Kasumi-1 (cell line): ENCODE data around the gene MBOAT2.
A peak's percentile ranks its signal among the peaks of the same experiment; 100 is the strongest.
"Not testable (repeated sequence)": the region's sequence is repeated elsewhere in the genome, so short reads cannot be mapped to it uniquely, and the experiment has no call there.

ENCODE experiments used
- DNase-seq, 2 experiments: peaks; one replicate each; lab custom pipeline; 2025; lab: John Stamatoyannopoulos, UW

MBOAT2 gene, protein sequence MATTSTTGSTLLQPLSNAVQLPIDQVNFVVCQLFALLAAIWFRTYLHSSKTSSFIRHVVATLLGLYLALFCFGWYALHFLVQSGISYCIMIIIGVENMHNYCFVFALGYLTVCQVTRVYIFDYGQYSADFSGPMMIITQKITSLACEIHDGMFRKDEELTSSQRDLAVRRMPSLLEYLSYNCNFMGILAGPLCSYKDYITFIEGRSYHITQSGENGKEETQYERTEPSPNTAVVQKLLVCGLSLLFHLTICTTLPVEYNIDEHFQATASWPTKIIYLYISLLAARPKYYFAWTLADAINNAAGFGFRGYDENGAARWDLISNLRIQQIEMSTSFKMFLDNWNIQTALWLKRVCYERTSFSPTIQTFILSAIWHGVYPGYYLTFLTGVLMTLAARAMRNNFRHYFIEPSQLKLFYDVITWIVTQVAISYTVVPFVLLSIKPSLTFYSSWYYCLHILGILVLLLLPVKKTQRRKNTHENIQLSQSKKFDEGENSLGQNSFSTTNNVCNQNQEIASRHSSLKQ

DNA sequence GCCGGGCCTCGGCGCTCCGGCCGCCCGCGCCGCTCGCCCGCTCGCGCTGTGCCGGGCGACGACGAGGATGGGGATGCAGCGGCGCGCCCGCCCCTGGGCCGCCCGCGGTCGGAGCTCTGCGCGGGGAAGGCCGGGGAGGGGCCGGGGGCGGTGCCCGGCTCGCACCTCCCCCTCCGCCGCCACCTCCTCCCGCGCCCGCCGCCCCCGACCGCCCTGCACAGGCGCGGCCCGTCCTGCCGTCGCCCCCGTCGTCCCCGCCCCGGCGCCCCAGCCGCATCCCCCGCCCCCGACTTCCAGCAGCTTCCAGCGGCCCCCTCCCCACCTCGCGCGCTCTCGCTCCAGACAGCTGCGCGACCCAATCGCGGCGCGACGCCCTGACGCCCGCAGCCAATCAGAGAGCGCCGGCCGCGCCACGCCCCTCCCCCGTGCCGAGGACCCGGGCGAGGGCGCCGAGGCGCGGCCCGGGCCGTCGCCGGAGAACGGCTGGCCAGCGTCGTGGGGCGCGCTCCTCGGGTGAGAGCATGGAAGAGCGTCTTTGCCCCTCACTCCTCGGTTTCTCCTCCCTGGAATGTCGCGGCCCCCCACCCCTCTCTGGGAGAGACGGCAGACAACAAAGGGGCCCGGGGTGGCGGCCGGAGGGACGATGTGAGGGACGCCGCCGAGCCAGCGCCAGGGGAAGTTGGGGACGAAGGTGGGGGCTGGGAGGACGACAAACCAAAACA lies at the start of gene MBOAT2:
Gene MBOAT2, minus strand, starts transcription at position 69 of the 722 bp plus-strand sequence. CDS start 70 bp downstream, outside the sequence.
- peak; percentile 83 to 87 for DNase-seq

- no peak for DNase-seq
Measured at GRCh38 chr2:9052821-9053533, 49.5 kb upstream of the MBOAT2 start.

DNA sequence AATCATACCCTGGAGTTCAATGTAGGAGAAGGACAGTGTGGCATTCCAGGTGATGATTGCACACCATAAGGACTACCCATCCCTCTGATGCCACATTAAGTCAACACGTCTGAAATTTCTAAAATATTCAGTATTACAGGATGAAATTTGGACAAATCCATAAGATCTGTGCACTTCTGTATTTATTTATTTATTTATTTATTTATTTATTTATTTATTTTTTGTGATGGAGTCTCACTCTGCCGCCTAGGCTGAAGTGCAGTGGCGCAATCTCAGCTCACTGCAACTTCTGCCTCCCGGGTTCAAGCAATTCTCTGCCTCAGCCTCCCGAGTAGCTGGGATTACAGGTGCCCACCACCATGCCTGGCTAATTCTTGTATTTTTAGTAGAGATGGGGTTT lies 48.0 kb upstream of the MBOAT2 start:
- DNase-seq = not testable (repeated sequence)

DNA sequence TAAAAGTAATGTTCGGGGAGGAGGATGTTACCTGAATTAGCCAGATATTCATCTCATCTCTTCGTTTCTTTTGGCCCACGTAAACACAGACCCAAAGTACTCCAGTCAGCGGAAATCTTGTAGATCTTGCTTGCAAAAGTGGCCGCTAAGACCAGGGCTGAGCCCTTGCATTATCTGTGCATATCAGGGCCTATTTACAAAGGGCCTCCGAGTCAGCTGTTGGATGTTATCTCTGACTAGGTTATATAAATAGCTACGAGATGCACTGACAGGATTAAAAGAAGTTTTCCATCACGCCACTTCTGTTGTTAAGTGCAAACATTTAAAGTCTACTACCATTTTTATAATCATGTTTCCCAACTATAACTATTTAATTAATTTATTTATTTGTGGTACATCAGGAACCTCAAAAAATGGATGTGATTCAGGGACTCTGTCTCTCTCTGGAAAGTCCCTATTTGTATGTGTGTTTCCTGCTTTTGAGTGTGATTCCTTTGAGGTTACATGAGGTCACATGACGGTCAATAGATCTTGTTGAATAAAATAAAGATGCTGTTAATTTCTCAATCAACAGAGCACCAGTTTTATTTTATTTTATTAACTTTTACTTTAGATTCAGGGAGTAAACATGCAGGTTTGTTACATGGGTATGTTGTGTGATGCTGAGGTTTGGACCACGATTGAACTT lies 46.8 kb upstream of the MBOAT2 start:
- no peak for DNase-seq

DNA sequence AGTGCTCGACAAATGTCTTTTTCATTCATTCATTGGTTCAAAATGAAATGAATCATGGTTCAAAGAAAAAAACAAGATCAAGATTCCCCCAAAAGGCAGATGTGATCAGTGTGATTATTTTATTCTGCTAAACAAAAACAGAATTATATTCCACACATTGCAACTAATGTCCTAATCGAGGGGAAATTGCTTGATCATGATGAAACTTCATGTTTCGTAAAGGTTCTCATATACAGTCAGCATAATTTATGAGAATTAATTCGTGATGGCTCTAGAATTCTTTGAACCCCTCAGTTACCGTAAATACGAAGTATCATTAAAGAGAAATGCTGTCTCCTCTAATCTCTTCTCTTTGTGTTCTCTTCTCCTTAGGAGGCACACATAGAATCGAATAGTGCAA lies 42.1 kb upstream of the MBOAT2 start:
- DNase-seq = no peak

DNA sequence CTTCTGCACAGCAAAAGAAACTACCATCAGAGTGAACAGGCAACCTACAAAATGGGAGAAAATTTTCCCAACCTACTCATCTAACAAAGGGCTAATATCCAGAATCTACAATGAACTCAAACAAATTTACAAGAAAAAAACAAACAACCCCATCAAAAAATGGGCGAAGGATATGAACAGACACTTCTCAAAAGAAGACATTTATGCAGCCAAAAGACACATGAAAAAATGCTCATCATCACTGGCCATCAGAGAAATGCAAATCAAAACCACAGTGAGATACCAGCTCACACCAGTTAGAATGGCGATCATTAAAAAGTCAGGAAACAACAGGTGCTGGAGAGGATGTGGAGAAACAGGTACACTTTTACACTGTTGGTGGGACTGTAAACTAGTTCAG lies 40.0 kb upstream of the MBOAT2 start:
- DNase-seq = not testable (repeated sequence)

DNA sequence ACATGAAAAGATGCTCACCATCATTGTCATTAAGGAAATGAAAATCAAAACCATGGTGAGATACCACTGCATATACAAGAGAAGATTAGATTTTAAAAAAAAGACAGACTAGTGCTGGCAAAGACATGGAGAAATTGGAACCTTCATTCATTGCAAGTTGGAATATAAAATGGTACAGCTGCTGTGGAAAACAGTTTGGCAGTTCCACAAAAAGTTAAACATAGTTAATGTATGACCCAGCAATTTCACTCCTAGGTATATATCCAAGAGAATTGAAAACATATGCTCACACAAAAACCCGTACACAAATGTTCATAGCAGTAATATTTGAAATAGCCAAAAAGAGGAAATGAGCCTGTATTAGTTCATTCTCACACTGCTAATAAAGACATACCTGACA lies 33.7 kb upstream of the MBOAT2 start:
- DNase-seq = no peak

DNA sequence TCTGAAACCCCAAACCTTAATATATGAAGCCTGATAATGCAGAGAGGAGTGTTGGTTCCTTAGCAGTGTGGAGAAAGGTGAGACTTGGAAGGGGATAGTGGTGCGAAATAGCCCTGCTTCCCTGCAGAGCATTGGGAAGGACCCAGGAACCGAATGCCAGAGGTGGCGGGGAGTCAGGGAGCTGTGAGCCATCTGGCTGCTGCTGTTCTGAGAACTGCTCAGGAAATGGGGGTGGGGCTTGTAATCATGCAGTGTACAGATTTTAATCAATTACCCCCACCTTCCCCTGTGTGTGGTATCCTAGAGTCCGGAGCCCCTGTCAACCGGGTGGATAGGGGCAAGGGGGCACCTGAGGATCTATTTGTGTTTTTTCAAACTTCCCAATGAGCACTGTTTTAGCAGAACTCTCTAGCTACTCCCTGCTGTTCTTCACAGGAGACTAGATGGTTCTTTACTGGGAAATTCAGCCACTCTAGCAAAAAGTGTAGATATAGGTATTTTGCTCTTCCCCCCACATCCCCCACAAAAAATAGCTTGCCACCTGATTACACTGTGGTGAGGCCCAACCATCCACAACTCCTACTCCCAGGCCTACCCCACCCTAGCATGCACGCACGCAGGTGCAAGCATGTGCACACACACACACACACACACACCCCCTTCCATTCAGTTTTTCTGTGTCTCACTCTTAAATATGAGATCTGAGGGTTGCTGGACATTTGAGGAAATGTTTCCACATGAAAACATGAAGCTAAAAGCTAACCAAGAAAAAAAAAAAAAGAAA lies 30.1 kb upstream of the MBOAT2 start:
- no peak for DNase-seq

- no peak for DNase-seq
Measured at GRCh38 chr2:9032536-9033255, 29.2 kb upstream of the MBOAT2 start.

DNA sequence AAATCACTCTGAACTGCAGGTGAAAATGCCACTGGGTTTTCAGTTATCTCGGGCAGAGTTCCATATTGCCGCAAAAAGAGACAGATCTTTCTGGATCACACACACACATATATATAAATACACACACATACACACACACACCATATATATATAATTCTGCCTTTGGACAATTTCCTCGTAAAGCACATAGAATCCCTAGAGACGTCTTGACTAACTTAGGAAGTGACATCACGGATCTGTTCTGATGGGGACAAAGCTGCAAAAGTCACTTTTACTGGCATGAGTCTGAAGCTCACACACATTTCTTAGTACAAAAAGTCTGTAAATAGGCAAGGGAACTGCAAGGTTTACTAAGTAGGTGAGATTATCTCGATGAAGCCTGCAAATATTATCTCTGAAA lies 28.6 kb upstream of the MBOAT2 start:
- no peak for DNase-seq

DNA sequence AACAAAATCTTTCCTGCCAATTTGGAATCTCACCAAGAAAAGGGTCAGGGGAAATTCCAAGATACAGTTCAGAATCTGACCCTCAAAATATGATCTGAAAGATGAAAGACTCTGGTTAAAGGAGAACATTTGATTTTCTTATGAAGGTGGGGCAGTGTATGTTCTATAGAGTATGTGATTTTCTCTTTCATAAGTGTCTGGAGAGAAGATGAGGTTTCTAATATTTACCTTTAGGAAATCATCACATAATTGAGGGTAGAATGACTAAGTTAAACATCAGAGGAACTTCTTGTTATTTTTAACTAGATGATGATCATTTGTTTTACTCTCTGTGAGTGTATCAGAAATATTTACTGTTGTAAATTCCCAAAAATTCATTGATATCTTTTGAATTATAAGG lies 27.8 kb upstream of the MBOAT2 start:
- DNase-seq = no peak

DNA sequence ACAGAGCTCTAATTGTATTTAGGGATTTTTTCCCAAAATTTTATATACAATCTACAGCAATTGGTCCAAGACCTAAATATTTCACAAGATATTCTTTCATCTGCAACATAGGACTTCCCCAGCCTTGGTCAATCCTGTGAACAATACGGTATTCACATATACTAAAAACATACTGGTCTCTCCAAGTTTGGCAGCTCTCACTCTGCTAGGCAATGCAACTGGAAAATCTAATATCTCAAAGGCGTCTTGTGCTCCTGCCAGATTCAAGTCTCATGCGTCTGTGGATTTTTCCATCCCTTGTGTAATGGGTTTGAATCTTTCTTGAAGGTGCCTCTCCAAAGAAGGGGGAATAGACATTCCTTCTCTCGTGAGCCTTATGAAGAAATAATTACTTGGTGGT lies 27.4 kb upstream of the MBOAT2 start:
- DNase-seq = no peak

DNA sequence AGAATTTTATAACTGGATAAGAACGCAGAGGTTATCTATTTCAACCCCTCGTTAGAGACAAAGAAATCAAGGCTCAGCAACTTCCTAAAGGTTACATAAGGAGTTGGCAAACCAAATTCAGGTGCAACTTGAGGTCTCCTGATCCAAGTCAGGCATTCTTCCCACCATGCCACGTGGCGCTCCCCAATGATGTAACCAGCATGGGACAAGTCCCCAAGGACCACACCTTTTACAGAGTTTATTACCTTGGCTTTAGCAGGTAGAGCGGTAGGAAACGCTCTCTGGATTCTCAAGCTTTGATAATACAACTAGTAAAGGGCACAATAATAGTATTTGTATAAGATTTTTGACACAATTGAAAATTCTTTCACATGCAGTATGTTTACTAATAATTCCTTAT lies 26.7 kb upstream of the MBOAT2 start:
- no peak for DNase-seq

- no peak for DNase-seq
Measured at GRCh38 chr2:9029721-9030120, 26.2 kb upstream of the MBOAT2 start.

DNA sequence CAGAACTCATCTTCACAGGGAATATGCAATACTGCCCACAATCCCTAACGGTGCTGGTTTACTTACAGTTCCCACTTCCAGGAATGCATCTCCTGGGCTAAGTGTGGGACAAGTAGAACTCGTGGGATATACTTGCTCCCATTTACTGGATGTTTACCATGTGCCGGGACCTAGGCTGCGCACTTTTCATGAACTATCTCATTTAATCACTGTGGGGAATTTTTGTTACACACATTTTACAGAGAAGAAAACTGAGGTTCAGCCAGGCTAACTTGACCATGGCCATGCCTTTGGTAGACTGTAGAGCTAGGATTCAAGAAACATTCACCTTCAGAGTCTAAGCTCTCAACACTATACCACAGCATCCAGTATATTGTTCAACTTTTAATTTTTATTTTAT lies 24.4 kb upstream of the MBOAT2 start:
- no peak for DNase-seq

- DNase-seq = no peak
Measured at GRCh38 chr2:9025746-9026145, 22.3 kb upstream of the MBOAT2 start.

DNA sequence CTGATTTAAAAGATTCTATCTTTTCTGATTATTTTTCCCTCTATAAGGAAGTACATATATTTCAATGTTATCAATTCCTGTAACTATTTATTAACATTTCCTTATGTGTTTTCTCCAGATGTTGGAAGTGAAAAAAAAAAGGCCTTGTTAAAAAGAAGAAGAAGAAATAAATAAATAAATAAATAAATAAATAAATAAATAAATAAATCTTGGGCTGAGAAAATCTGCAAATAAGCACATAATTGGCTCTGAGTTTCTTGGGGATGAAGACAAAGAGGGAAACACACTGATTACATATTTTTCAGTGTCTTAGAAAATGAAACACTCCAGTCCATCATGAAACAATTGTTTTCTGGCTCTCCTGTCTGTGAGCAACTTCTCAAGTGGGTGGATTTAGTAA lies 21.1 kb upstream of the MBOAT2 start:
- no peak for DNase-seq

- no peak for DNase-seq
Measured at GRCh38 chr2:9021563-9022211, 18.2 kb upstream of the MBOAT2 start.

DNA sequence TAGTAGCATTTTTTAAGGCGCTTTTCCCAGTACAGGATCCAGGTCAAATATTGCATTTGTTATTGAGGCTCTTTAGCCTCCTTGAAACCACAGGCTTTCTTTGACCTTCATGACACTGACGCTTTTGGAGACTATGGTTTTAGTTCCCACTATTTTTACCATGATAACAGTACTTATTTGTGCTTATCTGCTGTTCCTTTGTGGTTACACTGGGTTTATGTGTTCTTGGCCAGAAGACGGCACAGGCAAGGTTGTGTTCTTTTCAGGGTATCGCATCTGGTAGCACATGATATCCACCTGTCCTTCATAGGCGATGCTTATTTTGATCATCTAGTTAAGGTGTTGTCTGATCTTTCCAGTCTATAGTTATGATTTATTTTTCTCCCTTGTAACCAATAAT lies 16.8 kb upstream of the MBOAT2 start:
- no peak for DNase-seq

GRCh38 chr2:9018534-9018933 lies 15.1 kb upstream of the MBOAT2 start:
- no peak for DNase-seq
